Fibroblast of skin of abdomen (primary cell): ENCODE data around the gene SPDYE11. TPM values are rescaled to one million over a fixed set of nuclear protein-coding genes. Genes with fewer than 3 reads are reported as not detected.
"Not testable (repeated sequence)": the region's sequence is repeated elsewhere in the genome, so short reads cannot be mapped to it uniquely, and the experiment has no call there.

Experiments used
- DNase-seq: peaks from one replicate; pipeline ENCODE4 v3.0.0-alpha.2; 2013
- polyA plus RNA-seq, 2 experiments: library from polyadenylated mRNA; unstranded; fragments of 120-200 nt; gene quantifications; one replicate each; pipeline ENCODE4 v1.2.1, GENCODE V29; 2013; ENCODE audit not compliant: insufficient read length in 2 of 2

The SPDYE11 gene
- 0.13 TPM for polyA plus RNA-seq (2013, experiment 1 of 2; ENCODE audit: insufficient read length)
- polyA plus RNA-seq (2013, experiment 2 of 2; ENCODE audit: insufficient read length), result 0.10 TPM

DNA sequence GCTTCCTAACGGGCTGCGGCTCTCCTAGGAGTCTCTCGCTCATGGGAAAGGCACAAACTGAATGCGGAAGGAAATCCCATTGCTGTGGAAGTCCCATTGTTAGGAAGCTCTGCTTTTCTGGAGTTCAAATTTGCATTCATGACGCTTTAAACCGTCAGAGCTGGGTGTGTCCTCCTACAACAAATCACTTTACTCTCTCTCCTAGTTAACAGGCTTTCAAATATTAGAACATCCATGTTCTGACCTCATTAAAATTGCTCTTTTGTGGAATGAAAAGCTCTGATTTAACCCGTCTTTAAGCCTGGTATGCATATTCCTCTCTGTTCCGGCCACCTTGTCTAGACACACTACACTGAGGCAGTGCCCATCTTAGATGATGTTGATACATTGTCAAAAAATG lies at the start of gene SPDYE11:
Gene SPDYE11, minus strand, starts transcription at position 101 of the 400 bp plus-strand sequence. CDS start 1,800 bp downstream, outside the sequence.
- not testable (repeated sequence) for DNase-seq

DNA sequence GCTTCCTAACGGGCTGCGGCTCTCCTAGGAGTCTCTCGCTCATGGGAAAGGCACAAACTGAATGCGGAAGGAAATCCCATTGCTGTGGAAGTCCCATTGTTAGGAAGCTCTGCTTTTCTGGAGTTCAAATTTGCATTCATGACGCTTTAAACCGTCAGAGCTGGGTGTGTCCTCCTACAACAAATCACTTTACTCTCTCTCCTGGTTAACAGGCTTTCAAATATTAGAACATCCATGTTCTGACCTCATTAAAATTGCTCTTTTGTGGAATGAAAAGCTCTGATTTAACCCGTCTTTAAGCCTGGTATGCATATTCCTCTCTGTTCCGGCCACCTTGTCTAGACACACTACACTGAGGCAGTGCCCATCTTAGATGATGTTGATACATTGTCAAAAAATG lies 28.2 kb upstream of the SPDYE11 start, which contains the start of gene SPDYE9:
Gene SPDYE9, minus strand, starts transcription at position 101 of the 400 bp plus-strand sequence. CDS start 1,800 bp downstream, outside the sequence.
- DNase-seq, result not testable (repeated sequence)

GRCh38 chr7:73029666-73030065 lies 28.0 kb downstream of the SPDYE11 start, which contains the start of gene SPDYE8:
Gene SPDYE8 (minus strand): TSS chr7:73029766. CDS start chr7:73027966, 1,800 bp downstream.
- not testable (repeated sequence) for DNase-seq

- DNase-seq, result peak; percentile 0
These were observed 51.2 kb downstream of the SPDYE11 start for GRCh38 chr7:73006491-73006890.

DNA sequence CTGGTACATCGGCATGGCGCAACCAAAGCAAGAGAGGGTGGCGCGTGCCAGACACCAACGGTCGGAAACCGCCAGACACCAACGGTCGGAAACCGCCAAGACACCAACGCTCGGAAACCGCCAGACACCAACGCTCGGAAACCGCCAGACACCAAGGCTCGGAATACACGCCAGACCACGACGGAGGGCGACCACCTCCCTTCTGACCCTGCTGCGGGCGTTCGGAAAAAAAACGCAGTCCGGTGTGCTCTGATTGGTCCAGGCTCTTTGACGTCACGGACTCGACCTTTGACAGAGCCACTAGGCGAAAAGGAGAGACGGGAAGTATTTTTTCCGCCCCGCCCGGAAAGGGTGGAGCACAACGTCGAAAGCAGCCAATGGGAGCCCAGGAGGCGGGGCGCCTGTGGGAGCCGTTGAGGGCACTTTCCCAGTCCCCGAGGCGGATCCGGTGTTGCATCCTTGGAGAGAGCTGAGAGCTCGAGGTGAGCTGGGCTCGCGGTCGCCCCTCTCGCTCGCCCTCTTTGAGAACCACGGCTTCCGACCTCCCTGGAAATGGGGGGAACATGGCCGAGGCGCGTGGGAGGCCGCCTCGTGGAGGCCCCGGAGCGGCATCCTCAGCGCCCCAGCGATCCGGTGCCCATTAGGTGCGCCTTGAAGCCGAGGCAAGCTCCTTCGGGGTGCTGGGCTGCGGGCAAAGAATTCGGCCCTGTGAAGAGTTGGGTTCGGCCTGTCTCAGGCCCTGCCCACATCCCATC lies 51.8 kb downstream of the SPDYE11 start:
- DNase-seq, result peak; percentile 80

- DNase-seq, result not testable (repeated sequence)
These were observed 52.4 kb downstream of the SPDYE11 start for GRCh38 chr7:73005356-73005692.

DNA sequence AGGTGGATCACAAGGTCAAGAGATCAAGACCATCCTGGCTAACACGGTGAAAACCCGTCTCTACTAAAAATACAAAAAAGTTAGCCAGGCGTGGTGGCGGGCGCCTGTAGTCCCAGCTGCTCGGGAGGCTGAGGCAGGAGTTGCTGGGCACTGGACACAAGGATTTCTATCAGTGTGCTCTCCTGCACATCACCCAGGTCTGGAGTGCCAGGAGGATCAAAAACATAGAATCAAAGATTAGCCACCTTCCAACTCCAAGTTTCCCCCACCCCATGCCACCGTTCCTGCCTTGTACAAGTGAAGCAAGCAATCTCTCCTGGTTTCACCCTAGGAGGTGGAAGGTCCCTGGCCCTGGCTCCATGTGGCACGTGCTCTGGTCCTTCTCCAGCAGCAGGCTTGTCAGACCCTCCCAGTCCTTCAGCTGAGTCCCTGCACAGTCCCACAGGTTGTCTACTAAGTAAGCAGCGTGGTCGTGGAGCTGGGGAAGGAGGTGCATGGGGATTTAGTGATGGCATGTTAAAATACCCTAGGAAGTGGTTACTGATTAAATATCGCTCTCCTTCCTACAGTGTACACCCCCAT lies 59.7 kb downstream of the SPDYE11 start:
- DNase-seq, result not testable (repeated sequence)
